Measurements from ENCODE around the gene KAZN. TPM values are rescaled to one million over a fixed set of nuclear protein-coding genes. Genes with fewer than 3 reads are reported as not detected.

KAZN gene
- polyA plus RNA-seq, 1 of the 3 experiments (the other 2 are of a cell fraction) = 6.8 TPM

DNA sequence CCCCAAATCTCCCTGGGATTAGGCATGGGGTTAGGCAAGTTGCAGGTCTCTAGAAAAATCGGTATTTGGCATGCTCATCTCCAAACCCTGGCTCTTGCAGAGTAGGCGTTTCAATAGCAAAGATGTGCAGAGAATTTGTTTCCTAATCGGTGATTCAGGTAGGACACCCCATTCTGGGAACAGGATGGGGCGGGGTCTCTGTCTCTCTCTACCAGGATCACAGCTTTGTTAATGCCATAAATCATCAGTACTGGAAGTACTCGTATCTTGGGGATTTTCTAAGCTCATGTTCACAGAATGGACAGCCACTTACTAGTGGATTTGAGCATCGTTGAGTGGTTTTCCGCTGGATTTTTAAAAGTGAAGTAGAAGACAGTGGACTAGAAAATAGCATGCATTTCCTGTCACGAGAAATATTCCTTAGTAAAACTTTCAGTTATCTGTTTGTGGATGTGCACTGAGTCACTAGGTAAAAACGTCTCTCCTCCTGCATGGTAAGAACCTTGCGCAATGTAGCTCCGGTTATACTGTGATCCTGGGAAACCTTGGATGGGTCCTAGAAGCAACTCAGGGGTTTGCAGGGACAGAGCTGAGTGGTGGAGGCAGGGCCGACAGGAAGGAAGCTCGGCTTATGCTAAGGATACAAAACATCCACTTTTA is 560.2 kb downstream of the KAZN start:
- no peaks in the 10 kb centered on the region for H3K9me3 ChIP-seq
- peak overlapping the region; percentile 39; the same call in 1 of the 2 replicates for H2AFZ ChIP-seq (ENCODE audit: low read depth)
- H3K79me2 ChIP-seq (ENCODE audit: insufficient read depth) = peaks cover 37% of the 10 kb centered on the region
- no peaks in the 10 kb centered on the region for H4K20me1 ChIP-seq (ENCODE audit: insufficient read depth)
- peaks cover 3% of the 10 kb centered on the region for H3F3A ChIP-seq (replicated peaks; ENCODE audit: insufficient read depth)
- no peaks in the 10 kb centered on the region for H3K9me2 ChIP-seq
- no peak for DNase-seq
- H3K4me1 ChIP-seq (ENCODE audit: control insufficient read depth in 1 of 2, insufficient read depth in 2 of 2, low read depth in 1 of 2, low read length in 1 of 2) = peaks cover 14 to 42% of the 10 kb centered on the region in 2 experiments; a peak in 2 of 4 replicates
- H3K4me3 ChIP-seq (ENCODE audit: low read depth in 2 of 2, low read length in 1 of 2) = 0 out of 4 replicates have a peak overlapping the region, but pooled peaks of 1 of the 2 experiments have one; percentile 14
- no peak overlapping the region for H3K9ac ChIP-seq
- TF ChIP-seq TCF12 (IDR thresholded peaks at IDR 0.05) (peak; percentile 42; the same call in 1 of the 2 replicates), RFX5 (IDR thresholded peaks at IDR 0.05; ENCODE audit: low read length) (no peak), FOSL2 (IDR thresholded peaks at IDR 0.05; ENCODE audit: borderline replicate concordance, low read depth) (peak; percentile 42; the same call in 1 of the 2 replicates), SMC3 (IDR thresholded peaks at IDR 0.05; ENCODE audit: low read depth, low read length) (no peak)
- TF ChIP-seq, protein P1, sequence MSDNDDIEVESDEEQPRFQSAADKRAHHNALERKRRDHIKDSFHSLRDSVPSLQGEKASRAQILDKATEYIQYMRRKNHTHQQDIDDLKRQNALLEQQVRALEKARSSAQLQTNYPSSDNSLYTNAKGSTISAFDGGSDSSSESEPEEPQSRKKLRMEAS (IDR thresholded peaks at IDR 0.05; ENCODE audit: low read depth) = 0 out of 2 replicates have a peak, but pooled peaks have one; percentile 35
- 57% methylated on average over 13 of the region's 13 CpGs for WGBS (ENCODE audit: low lambda C conversion rate)
- no peaks in the 10 kb centered on the region for H3K36me3 ChIP-seq (replicated peaks in 1 of 2; ENCODE audit: control insufficient read depth in 1 of 2, insufficient read depth in 2 of 2, low read length in 1 of 2)
- CTCF ChIA-PET = interaction anchor here (0.7 to 9.8 kb wide), 6 partner anchors 10 to 146 kb away, joined by 3 to 132 read pairs (median 4); no protein-coding TSS in a partner anchor
- peak overlapping the region in 1 of 2 experiments; percentile 36; a peak in 3 of 4 replicates for H3K27ac ChIP-seq (ENCODE audit: low read depth in 2 of 2, low read length in 1 of 2)
- peak overlapping the region; percentile 66 for H3K4me2 ChIP-seq
- no peaks in the 10 kb centered on the region for H3K27me3 ChIP-seq (ENCODE audit: insufficient read depth)
- POLR2A ChIA-PET = no interaction called here

DNA sequence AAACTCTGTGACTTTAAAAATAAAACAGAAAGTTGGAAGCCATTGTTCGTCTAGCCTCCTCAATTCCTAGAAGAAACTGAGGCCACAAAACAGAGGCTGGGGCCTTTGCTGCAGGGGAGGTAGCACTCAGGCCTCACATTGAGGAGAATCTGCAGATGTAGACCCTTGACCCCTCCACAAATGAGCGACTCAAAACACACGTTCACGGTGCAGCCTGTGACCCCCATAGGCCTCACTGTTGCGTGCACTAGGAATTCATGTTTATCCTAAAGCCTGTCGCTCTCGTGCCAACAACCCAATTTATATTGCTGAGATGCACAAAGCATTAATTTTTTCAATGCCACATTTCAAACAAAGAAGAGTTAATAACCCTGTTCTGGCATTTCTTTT is 560.7 kb downstream of the KAZN start:
- Histone ChIP-seq H3K4me2 (peak overlapping the region; percentile 66), H3K27me3 (ENCODE audit: insufficient read depth) (no peaks in the 10 kb centered on the region), H3K79me2 (ENCODE audit: insufficient read depth) (peaks cover 37% of the 10 kb centered on the region), H3K36me3 (replicated peaks in 1 of 2; ENCODE audit: control insufficient read depth in 1 of 2, insufficient read depth in 2 of 2, low read length in 1 of 2) (no peaks in the 10 kb centered on the region), H4K20me1 (ENCODE audit: insufficient read depth) (no peaks in the 10 kb centered on the region), H3K9me3 (no peaks in the 10 kb centered on the region), H3K4me3 (ENCODE audit: low read depth in 2 of 2, low read length in 1 of 2) (0 out of 4 replicates have a peak overlapping the region, but pooled peaks of 1 of the 2 experiments have one; percentile 14), H3K27ac (ENCODE audit: low read depth in 2 of 2, low read length in 1 of 2) (peak overlapping the region in 1 of 2 experiments; percentile 36; a peak in 3 of 4 replicates), H2AFZ (ENCODE audit: low read depth) (peak overlapping the region; percentile 39; the same call in 1 of the 2 replicates), H3K9ac (no peak overlapping the region), H3K4me1 (ENCODE audit: control insufficient read depth in 1 of 2, insufficient read depth in 2 of 2, low read depth in 1 of 2, low read length in 1 of 2) (peaks cover 14 to 42% of the 10 kb centered on the region in 2 experiments; a peak in 2 of 4 replicates), H3F3A (replicated peaks; ENCODE audit: insufficient read depth) (peaks cover 3% of the 10 kb centered on the region), H3K9me2 (no peaks in the 10 kb centered on the region)
- no peak for DNase-seq
- CTCF ChIA-PET = interaction anchor here (0.7 to 9.8 kb wide), 6 partner anchors 10 to 146 kb away, joined by 3 to 132 read pairs (median 4); no protein-coding TSS in a partner anchor
- WGBS (ENCODE audit: low lambda C conversion rate) = 73% methylated on average over 7 of the region's 7 CpGs
- TF ChIP-seq MEF2A (IDR thresholded peaks at IDR 0.05; ENCODE audit: borderline replicate concordance, low read depth) = no peak
- TF ChIP-seq RXRA (IDR thresholded peaks at IDR 0.05; ENCODE audit: borderline replicate concordance, low read depth) = no peak
- no peak for TF ChIP-seq SIN3A (IDR thresholded peaks at IDR 0.05; ENCODE audit: borderline replicate concordance, low read depth, low read length)
- no peak for TF ChIP-seq POLR2AphosphoS5 (IDR thresholded peaks at IDR 0.05; ENCODE audit: low read depth, low read length)
- POLR2A ChIA-PET = no interaction called here

DNA sequence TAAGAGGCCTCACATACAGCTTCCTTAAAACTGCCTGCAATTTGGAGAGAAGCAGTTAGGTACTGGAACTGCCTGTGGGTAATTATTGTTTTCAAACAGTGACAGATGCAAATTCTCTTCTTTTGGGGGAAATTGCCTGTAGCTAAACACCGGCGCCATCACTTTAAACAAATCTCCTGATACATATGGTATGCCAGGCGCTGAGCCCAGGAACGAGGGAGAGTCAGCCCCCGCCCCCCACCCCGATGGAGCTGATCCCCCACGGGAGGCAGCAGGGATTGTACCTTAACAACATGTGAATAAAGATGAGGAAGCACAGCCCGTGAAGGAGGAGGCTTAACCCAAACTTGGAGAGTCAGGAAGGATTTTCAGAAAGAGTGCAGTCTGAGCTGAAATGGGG is 562.1 kb downstream of the KAZN start:
- no peaks in the 10 kb centered on the region for H3K9me2 ChIP-seq
- H3K36me3 ChIP-seq (replicated peaks in 1 of 2; ENCODE audit: control insufficient read depth in 1 of 2, insufficient read depth in 2 of 2, low read length in 1 of 2) = no peaks in the 10 kb centered on the region
- H3K27me3 ChIP-seq (ENCODE audit: insufficient read depth) = no peaks in the 10 kb centered on the region
- no peak overlapping the region for H3K27ac ChIP-seq (ENCODE audit: low read depth in 2 of 2, low read length in 1 of 2)
- H3K4me3 ChIP-seq (ENCODE audit: low read depth in 2 of 2, low read length in 1 of 2) = no peak overlapping the region
- H3K4me2 ChIP-seq = no peak overlapping the region
- peaks cover 3% of the 10 kb centered on the region for H3F3A ChIP-seq (replicated peaks; ENCODE audit: insufficient read depth)
- whole genome bisulfite sequencing (ENCODE audit: low lambda C conversion rate) = 64% methylated on average over 7 of the region's 8 CpGs
- CTCF ChIA-PET = interaction anchor here (0.8 kb wide), 1 partner anchor 9 kb away, joined by 3 read pairs; no protein-coding TSS in a partner anchor
- H3K4me1 ChIP-seq (ENCODE audit: control insufficient read depth in 1 of 2, insufficient read depth in 2 of 2, low read depth in 1 of 2, low read length in 1 of 2) = peaks cover 11 to 29% of the 10 kb centered on the region in 2 experiments; a peak in 2 of 4 replicates
- POLR2A ChIA-PET = interaction anchor here (0.5 to 0.7 kb wide), 2 partner anchors 105 to 112 kb away, joined by 3 to 5 read pairs; no protein-coding TSS in a partner anchor
- TF ChIP-seq MEF2A (IDR thresholded peaks at IDR 0.05; ENCODE audit: borderline replicate concordance, low read depth) (no peak), GABPA (IDR thresholded peaks at IDR 0.05; ENCODE audit: low read depth) (no peak), CHD2 (IDR thresholded peaks at IDR 0.05; ENCODE audit: low read length, partially characterized antibody) (no peak), RAD21 (IDR thresholded peaks at IDR 0.05; ENCODE audit: low read length) (no peak), ELF1 (IDR thresholded peaks at IDR 0.05) (no peak), MXI1 (IDR thresholded peaks at IDR 0.05; ENCODE audit: low read depth, low read length) (no peak), RFX5 (IDR thresholded peaks at IDR 0.05; ENCODE audit: low read length) (no peak), RCOR1 (IDR thresholded peaks at IDR 0.05; ENCODE audit: low read length) (no peak), EP300 (IDR thresholded peaks at IDR 0.05; ENCODE audit: borderline replicate concordance in 1 of 2, low read depth in 1 of 2, low read length in 1 of 2) (no peak), RXRA (IDR thresholded peaks at IDR 0.05; ENCODE audit: borderline replicate concordance, low read depth) (no peak), TAF1 (IDR thresholded peaks at IDR 0.05; ENCODE audit: borderline replicate concordance, low read depth, low read length) (no peak)
- TF ChIP-seq, protein P2, sequence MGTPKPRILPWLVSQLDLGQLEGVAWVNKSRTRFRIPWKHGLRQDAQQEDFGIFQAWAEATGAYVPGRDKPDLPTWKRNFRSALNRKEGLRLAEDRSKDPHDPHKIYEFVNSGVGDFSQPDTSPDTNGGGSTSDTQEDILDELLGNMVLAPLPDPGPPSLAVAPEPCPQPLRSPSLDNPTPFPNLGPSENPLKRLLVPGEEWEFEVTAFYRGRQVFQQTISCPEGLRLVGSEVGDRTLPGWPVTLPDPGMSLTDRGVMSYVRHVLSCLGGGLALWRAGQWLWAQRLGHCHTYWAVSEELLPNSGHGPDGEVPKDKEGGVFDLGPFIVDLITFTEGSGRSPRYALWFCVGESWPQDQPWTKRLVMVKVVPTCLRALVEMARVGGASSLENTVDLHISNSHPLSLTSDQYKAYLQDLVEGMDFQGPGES (IDR thresholded peaks at IDR 0.05; ENCODE audit: low read depth, low read length) = no peak
- TF ChIP-seq, protein P3, sequence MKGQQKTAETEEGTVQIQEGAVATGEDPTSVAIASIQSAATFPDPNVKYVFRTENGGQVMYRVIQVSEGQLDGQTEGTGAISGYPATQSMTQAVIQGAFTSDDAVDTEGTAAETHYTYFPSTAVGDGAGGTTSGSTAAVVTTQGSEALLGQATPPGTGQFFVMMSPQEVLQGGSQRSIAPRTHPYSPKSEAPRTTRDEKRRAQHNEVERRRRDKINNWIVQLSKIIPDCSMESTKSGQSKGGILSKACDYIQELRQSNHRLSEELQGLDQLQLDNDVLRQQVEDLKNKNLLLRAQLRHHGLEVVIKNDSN (IDR thresholded peaks at IDR 0.05; ENCODE audit: borderline replicate concordance, low read depth) = no peak
- no peak overlapping the region for H3K9ac ChIP-seq
- no peaks in the 10 kb centered on the region for H4K20me1 ChIP-seq (ENCODE audit: insufficient read depth)
- H2AFZ ChIP-seq (ENCODE audit: low read depth) = no peak overlapping the region
- no peaks in the 10 kb centered on the region for H3K9me3 ChIP-seq
- H3K79me2 ChIP-seq (ENCODE audit: insufficient read depth) = peaks cover 30% of the 10 kb centered on the region
- DNase-seq = no peak
